Prostate gland (tissue), 2 donors: ENCODE data around the gene MCRIP2.

Source experiments
- POLR2AphosphoS5 ChIP-seq: sonication (generic); formaldehyde crosslinking; IDR thresholded peaks from one replicate; pipeline ENCODE4 v1.6.1; 2017; ENCODE audit warnings: antibody characterized with exemption
- TF ChIP-seq, protein P1 (sequence below), 4 experiments: fragments of 200-600 bp in 2 of 4; fragments of 450-650 bp in 2 of 4; sonication (generic) in 2 of 4; IDR thresholded peaks; 1 replicate in 3 of 4; 2 replicates in 1 of 4; pipeline ENCODE4 v1.5.1; 2016 to 2019; ENCODE audit warnings: antibody characterized with exemption in 4 of 4, mild to moderate bottlenecking in 2 of 4, moderate library complexity in 2 of 4

DNA sequence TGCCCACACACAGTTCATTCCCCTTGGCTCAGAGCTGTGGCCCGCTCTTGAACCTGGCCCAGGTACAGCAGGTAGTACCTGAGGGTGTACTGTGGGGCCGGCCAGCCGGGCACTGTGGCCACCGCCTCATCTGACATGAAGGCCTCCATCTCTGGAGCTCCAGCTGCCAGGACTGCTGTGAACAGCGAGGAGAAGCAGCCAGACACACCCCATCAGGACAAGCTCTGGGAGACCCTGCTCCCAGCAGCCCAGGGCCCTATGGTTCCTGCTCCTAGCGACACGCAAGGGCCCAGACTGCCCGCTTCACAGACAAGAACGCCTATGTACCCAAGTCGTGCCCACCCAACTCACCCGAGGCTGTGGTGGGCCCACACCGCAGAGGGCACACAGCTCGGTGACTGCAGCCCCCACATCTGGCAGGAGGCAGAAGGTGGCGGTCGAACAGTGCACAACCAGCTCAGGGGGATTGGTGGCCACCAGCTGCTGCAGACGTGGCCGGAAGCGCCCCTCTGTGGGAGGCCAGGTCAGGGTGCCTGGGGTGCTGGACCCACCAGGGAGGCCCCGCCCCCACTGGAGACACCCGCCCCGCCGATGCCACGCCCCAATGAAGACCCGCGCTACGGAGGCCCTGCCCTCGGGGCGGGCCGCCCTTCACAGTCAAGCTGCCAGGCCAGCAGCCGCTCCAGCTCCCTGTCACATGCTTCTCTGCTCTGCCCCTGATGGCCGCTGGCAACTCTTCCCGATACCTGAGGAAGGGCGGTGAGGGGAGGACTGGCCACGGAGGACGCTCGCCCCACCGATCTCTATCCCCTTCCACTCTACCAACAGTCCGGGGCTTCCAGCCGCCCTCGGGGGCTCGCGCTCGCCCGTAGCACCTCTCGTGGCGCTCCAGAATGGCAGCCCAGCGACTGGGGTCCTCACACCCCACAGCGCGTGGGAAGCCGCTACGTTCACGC lies 37.5 kb downstream of the MCRIP2 start:
- TF ChIP-seq, protein P1, sequence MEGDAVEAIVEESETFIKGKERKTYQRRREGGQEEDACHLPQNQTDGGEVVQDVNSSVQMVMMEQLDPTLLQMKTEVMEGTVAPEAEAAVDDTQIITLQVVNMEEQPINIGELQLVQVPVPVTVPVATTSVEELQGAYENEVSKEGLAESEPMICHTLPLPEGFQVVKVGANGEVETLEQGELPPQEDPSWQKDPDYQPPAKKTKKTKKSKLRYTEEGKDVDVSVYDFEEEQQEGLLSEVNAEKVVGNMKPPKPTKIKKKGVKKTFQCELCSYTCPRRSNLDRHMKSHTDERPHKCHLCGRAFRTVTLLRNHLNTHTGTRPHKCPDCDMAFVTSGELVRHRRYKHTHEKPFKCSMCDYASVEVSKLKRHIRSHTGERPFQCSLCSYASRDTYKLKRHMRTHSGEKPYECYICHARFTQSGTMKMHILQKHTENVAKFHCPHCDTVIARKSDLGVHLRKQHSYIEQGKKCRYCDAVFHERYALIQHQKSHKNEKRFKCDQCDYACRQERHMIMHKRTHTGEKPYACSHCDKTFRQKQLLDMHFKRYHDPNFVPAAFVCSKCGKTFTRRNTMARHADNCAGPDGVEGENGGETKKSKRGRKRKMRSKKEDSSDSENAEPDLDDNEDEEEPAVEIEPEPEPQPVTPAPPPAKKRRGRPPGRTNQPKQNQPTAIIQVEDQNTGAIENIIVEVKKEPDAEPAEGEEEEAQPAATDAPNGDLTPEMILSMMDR (IDR thresholded peaks at IDR 0.05): no peak
- no peak for TF ChIP-seq POLR2AphosphoS5
